SU-DHL-6 (cell line): ENCODE data around the gene SYT5.

Source experiments
- H2AFZ ChIP-seq: fragments of 200-600 bp; sonication (generic); 2 replicates; pipeline ENCODE4 v1.6.1; 2014; ENCODE audit warnings: low read depth, mild to moderate bottlenecking, moderate library complexity, mixed read lengths, antibody characterized with exemption, low read length; ENCODE audit not compliant: severe bottlenecking
- H3F3A ChIP-seq: fragments of 200-600 bp; shearing (Covaris generic); 2 replicates; pipeline ENCODE4 v1.6.0; 2016; ENCODE audit warnings: antibody characterized with exemption, mild to moderate bottlenecking; ENCODE audit not compliant: insufficient read depth
- H3K27ac ChIP-seq: fragments of 200-600 bp; sonication (generic); 2 replicates; pipeline ENCODE4 v1.5.1; 2016; ENCODE audit warnings: low read depth, mild to moderate bottlenecking, low read length, moderate library complexity, mixed read lengths
- H3K27me3 ChIP-seq: fragments of 200-600 bp; sonication (generic), shearing (Covaris generic); 2 replicates; pipeline ENCODE4 v1.6.0; 2014; ENCODE audit warnings: mild to moderate bottlenecking, low read length
- H3K36me3 ChIP-seq: fragments of 200-600 bp; sonication (generic); 2 replicates; pipeline ENCODE4 v1.6.1; 2014; ENCODE audit warnings: mild to moderate bottlenecking, low read length, mixed read lengths
- H3K4me2 ChIP-seq: fragments of 300-600, 200-600 bp; shearing (Covaris generic), sonication (generic); 2 replicates; pipeline ENCODE4 v1.6.0; 2014; ENCODE audit warnings: low read length, low read depth, mild to moderate bottlenecking; ENCODE audit not compliant: poor library complexity, severe bottlenecking
- H3K4me3 ChIP-seq: fragments of 200-600 bp; sonication (generic); 2 replicates; pipeline ENCODE4 v1.5.1; 2014; ENCODE audit warnings: antibody characterized with exemption, low read length, mild to moderate bottlenecking, mixed read lengths; ENCODE audit not compliant: insufficient read depth, poor library complexity, severe bottlenecking
- H3K79me2 ChIP-seq: fragments of 200-600 bp; sonication (generic); 2 replicates; pipeline ENCODE4 v1.6.1; 2014; ENCODE audit warnings: mild to moderate bottlenecking, low read length, moderate library complexity; ENCODE audit not compliant: insufficient read depth
- H3K9ac ChIP-seq: fragments of 200-600 bp; sonication (generic); 2 replicates; pipeline ENCODE4 v1.7.0; 2014; ENCODE audit warnings: mild to moderate bottlenecking, low read length
- H3K9me2 ChIP-seq: fragments of 200-600 bp; sonication (generic); replicated peaks from 2 replicates; pipeline ENCODE4 v1.6.1; 2014; ENCODE audit warnings: low read length; ENCODE audit not compliant: insufficient read depth
- H3K9me3 ChIP-seq: fragments of 200-600 bp; sonication (generic); 2 replicates; pipeline ENCODE4 v1.6.1; 2014; ENCODE audit warnings: low read length, mixed read lengths; ENCODE audit not compliant: insufficient read depth
- H4K20me1 ChIP-seq: fragments of 200-600 bp; sonication (generic); 2 replicates; pipeline ENCODE4 v1.6.1; 2014; ENCODE audit warnings: low read depth, mild to moderate bottlenecking, antibody characterized with exemption, low read length, moderate library complexity, mixed read lengths
- CTCF ChIP-seq: fragments of 200-600 bp; sonication (generic); IDR thresholded peaks from one replicate; pipeline ENCODE4 v1.5.1; 2017; ENCODE audit warnings: antibody characterized with exemption, mild to moderate bottlenecking, low read length, moderate library complexity; ENCODE audit not compliant: insufficient read depth, poor library complexity, severe bottlenecking
- EZH2phosphoT487 ChIP-seq: fragments of 200-600 bp; sonication (generic), shearing (Covaris generic); conservative IDR thresholded peaks from 2 replicates; pipeline ENCODE4 v1.6.1; 2018; ENCODE audit warnings: mild to moderate bottlenecking, antibody characterized with exemption, low read length, moderate library complexity, mixed read lengths

SYT5 gene

GRCh38 chr19:55228403-55229031 lies 48.4 kb upstream of the SYT5 start, which contains the start of gene TMEM86B:
TMEM86B (minus strand) TSS chr19:55228763; CDS start chr19:55228741, 22 bp downstream.
- peaks cover 6% of the 10 kb centered on the region; the same call in 1 of the 2 replicates for H3K36me3 ChIP-seq
- H3F3A ChIP-seq = no peaks in the 10 kb centered on the region
- no peaks in the 10 kb centered on the region for H3K9me3 ChIP-seq
- H3K4me2 ChIP-seq = no peak within 1 kb of the TSS
- H3K4me3 ChIP-seq = no peak within 1 kb of the TSS
- H4K20me1 ChIP-seq = no peaks in the 10 kb centered on the region; the same call in 1 of the 2 replicates
- H3K9ac ChIP-seq = no peak within 1 kb of the TSS
- no peak within 1 kb of the TSS for H2AFZ ChIP-seq
- no peaks in the 10 kb centered on the region for H3K9me2 ChIP-seq
- TF ChIP-seq CTCF = no peak
- TF ChIP-seq EZH2phosphoT487 = no peak
- no peaks in the 10 kb centered on the region; the same call in 1 of the 2 replicates for H3K79me2 ChIP-seq
- no peak within 1 kb of the TSS for H3K27ac ChIP-seq
- no peaks in the 10 kb centered on the region for H3K27me3 ChIP-seq

- H3K27ac ChIP-seq = no peak overlapping the region
- H3F3A ChIP-seq = no peaks in the 10 kb centered on the region
These were observed 47.9 kb upstream of the SYT5 start for GRCh38 chr19:55228015-55228391.

GRCh38 chr19:55227241-55228014 lies 47.3 kb upstream of the SYT5 start:
- H3K9me2 ChIP-seq = no peaks in the 10 kb centered on the region
- H3K27ac ChIP-seq = no peak overlapping the region
- H3K79me2 ChIP-seq = no peaks in the 10 kb centered on the region; the same call in 1 of the 2 replicates
- no peaks in the 10 kb centered on the region for H3K27me3 ChIP-seq
- no peak overlapping the region for H3K9ac ChIP-seq
- H3K36me3 ChIP-seq = no peaks in the 10 kb centered on the region
- TF ChIP-seq CTCF (no peak), EZH2phosphoT487 (no peak)
- no peak overlapping the region for H2AFZ ChIP-seq
- no peak overlapping the region for H3K4me3 ChIP-seq
- H3K9me3 ChIP-seq = no peaks in the 10 kb centered on the region
- no peak overlapping the region for H3K4me2 ChIP-seq
- H4K20me1 ChIP-seq = no peaks in the 10 kb centered on the region; the same call in 1 of the 2 replicates
- H3F3A ChIP-seq = no peaks in the 10 kb centered on the region

More at GRCh38 chr19:55228015-55228391, 47.9 kb upstream of the SYT5 start:
- Histone ChIP-seq H3K36me3 (peaks cover 1% of the 10 kb centered on the region; the same call in 1 of the 2 replicates), H3K4me2 (no peak overlapping the region), H3K9ac (no peak overlapping the region), H3K4me3 (no peak overlapping the region), H3K27me3 (no peaks in the 10 kb centered on the region), H3K79me2 (no peaks in the 10 kb centered on the region; the same call in 1 of the 2 replicates), H3K9me2 (no peaks in the 10 kb centered on the region), H2AFZ (no peak overlapping the region), H3K9me3 (no peaks in the 10 kb centered on the region), H4K20me1 (no peaks in the 10 kb centered on the region; the same call in 1 of the 2 replicates)
- TF ChIP-seq CTCF (no peak), EZH2phosphoT487 (no peak)
